H54 (cell line): ENCODE results near the gene SCLT1.
A peak's percentile ranks its signal among the peaks of the same experiment; 100 is the strongest.
"Not testable (repeated sequence)": the region's sequence is repeated elsewhere in the genome, so short reads cannot be mapped to it uniquely, and the experiment has no call there.

ENCODE experiments used
- DNase-seq: peaks from one replicate; pipeline ENCODE4 v3.0.0; 2011; ENCODE audit warnings: low spot score, mixed read lengths; ENCODE audit not compliant: insufficient read length
- FAIRE-seq: peaks from 3 replicates; lab custom pipeline; 2011; peaks lifted over from hg19 to GRCh38; lab: Jason Lieb, UNC
- POLR2A ChIP-seq: IDR thresholded peaks from 2 replicates; pipeline ENCODE4 v1.6.1; 2011; ENCODE audit warnings: low read depth, mild to moderate bottlenecking, low read length

SCLT1 gene

DNA sequence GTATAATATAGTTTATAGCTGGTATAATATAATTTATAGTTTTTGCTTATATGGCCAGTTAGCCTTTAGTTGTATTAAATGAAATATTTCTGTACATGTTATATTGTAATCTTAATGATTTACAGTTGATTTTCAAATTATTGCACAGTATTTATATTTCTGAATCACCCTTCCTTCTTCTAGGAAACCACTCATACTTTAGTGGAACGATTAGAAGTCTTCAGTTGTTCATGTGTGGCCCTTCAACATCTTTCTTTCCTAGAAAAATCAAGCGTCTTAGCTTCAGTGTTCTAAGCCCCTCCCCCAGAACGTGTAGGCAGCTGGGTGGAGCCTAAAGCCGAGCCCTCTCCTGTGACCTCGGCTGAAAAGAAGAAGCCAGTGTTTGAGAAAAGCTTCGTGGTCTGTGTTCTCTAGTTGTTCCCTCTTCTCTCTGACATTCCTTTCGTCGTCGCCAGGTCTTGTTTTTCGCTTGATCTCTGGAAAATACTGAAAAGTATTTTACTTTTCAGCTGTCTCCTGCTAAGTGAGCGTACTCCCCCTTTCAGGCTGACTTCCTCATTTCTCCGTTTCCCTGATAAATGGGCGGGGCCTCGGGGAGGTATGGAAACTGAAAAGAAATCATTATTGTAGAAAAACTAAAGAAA lies 2.6 kb upstream of the SCLT1 start, which contains the start of gene C4orf33:
Gene C4orf33, plus strand, starts transcription at position 342 of the 644 bp plus-strand sequence. CDS start 6,459 bp downstream, outside the sequence.
- TF ChIP-seq POLR2A = peak; percentile 41; the same call in 1 of the 2 replicates
- peak; percentile 27 for DNase-seq
- no peak for FAIRE-seq

GRCh38 chr4:129094347-129094746 lies 1.0 kb upstream of the SCLT1 start:
- DNase-seq (no peak), FAIRE-seq (no peak)
- no peak for TF ChIP-seq POLR2A

GRCh38 chr4:129092631-129093190 lies 628 bp downstream of the SCLT1 start:
- FAIRE-seq (peak; percentile 20), DNase-seq (no peak)
- TF ChIP-seq POLR2A = no peak

DNA sequence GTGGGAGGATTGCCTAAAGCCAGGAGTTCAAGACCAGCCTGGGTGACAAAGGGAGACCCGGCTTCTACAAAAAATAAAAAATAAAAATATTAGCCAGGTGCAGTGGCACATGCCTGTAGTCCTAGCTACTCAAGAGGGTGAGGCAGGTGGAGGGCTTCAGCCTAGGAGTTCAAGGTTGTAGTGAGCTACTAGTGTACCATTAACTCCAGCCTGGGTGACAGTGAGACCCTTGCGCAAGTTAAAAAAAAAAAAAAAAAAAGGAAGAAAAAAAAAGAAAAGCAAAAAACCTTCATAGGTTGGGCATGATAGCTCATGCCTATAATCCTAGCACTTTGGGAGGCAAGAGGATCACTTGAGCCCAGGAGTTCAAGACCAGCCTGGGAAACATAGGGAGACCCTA lies 5.8 kb downstream of the SCLT1 start:
- no peak for DNase-seq
- FAIRE-seq = no peak
- no peak for TF ChIP-seq POLR2A

GRCh38 chr4:129085472-129085871 lies 7.9 kb downstream of the SCLT1 start:
- no peak for TF ChIP-seq POLR2A
- no peak for DNase-seq
- no peak for FAIRE-seq

DNA sequence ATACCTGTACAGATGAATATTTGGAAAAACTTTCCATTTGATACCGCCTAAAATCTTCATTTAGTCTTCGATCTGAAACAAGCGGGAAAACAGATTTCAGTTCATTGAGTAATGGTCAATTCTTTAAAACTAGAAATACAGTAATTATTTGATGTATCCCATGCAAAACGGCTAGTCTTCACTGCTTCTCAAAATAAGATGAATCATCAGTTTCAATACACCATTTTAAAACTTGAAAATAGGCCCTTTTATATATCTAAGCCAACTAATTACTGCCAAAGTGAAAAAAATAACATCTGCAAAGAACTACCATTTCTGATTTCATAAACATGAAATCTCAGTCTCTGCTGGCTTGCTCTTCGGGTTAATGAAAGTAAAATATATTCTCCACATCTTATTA lies 11.0 kb downstream of the SCLT1 start:
- no peak for TF ChIP-seq POLR2A
- FAIRE-seq (no peak), DNase-seq (no peak)

- DNase-seq (no peak), FAIRE-seq (no peak)
- TF ChIP-seq POLR2A = no peak
These were observed 13.2 kb downstream of the SCLT1 start for GRCh38 chr4:129080129-129080528.

DNA sequence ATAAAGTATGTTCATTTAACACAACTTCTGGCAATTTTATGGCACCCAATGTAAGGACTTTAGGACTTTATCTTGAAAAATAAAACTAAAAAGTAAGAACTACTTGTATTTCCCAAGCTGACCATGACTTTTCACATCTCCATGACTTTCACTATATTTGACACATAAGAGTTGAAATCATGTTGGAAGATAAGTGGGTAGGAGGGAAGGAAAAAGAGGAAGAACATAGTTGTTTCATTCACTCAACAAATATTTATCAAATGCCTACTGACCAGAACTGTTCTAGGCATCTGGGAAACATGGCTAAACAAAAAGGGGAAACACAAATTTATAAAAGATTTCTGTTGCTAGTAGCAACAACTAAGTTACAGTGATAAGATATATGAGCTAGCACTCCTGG lies 16.0 kb downstream of the SCLT1 start:
- FAIRE-seq = no peak

GRCh38 chr4:129069537-129069936 lies 23.8 kb downstream of the SCLT1 start:
- not testable (repeated sequence) for FAIRE-seq, DNase-seq

More for the DNA sequence above, 16.0 kb downstream of the SCLT1 start:
- no peak for DNase-seq
- TF ChIP-seq POLR2A = no peak

- TF ChIP-seq POLR2A = no peak
- DNase-seq = no peak
- no peak for FAIRE-seq
These were observed 28.6 kb downstream of the SCLT1 start for GRCh38 chr4:129064717-129065116.

DNA sequence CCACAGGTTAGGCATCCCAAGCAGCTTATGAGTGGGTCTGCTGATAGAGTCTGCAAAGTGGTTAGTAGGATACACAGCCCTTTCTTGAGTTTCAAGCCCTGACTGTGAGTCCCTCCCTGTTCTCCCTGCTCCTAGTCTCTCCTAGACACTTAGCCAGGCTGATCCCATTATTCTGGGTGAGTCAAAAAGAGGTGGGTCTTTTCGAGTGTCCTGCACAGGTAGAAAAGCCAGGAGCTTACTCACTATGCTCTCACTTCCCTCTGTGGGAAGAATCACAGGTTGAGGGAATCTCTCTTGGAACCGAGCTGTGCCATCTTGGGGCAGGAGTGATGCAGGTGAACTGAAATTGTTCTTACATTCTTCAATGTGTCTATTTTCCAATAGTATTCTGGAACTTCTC lies 29.7 kb downstream of the SCLT1 start:
- no peak for FAIRE-seq
- TF ChIP-seq POLR2A = no peak
- no peak for DNase-seq

GRCh38 chr4:129062580-129062979 lies 30.8 kb downstream of the SCLT1 start:
- DNase-seq (no peak), FAIRE-seq (no peak)
- TF ChIP-seq POLR2A = no peak

DNA sequence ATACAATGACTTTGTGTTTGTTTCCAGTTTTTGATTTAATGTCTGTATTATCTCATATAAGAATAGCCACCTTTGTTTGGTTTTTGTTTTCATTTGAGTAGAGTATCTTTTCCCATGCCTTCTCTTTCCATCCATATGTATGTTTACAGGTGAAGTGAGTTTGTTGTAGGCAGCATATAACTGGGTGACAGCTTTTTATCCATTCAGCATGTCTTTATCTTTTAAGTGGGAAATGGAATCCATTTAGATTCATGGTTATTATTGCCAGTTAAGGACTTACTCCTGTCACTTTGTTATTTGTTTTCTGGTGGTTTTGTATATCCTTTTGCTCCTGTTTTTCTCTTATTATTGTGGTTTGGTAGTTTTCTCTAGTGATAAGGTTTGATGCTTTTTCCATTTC lies 34.3 kb downstream of the SCLT1 start:
- DNase-seq (no peak), FAIRE-seq (no peak)
- TF ChIP-seq POLR2A = no peak

DNA sequence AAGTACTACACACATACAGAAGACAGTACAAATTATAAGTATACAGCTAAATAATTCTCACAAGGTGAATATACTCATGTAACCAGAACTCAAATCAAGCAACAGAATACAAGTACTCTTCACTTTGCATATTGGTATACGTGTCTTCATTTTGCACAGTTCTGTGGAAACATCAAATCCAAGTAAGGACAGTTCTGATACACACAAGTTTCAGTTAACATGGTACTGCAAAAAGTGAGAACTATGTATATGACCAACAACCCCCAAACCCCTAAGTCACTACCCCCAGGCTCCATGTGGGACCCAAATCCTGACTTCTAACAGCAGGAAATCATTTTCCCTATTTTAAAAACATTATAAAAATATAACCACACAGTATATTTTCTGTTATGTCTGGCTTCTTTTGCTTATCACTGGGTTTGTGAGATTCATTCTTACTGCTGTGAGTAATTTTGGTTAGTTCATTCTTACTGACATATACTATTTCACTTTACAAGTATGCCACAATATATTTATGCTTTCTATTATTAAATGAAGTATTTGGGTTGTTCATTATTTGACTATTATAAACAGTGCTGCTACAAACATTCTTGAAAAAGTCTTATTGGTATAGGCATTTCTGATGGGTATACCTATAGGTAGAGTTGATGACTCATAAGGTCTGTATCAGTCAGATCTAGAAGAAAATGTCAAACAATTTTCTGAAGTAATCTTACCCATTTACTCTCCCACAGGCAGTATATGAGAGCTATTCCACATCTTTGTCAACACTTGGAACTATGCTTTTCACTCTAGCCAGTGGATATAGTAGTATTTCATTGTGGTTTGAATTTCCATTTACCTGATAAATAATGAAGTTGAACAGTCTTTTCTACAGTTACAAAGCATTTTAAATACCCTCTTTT lies 47.0 kb downstream of the SCLT1 start:
- DNase-seq (no peak), FAIRE-seq (no peak)
- no peak for TF ChIP-seq POLR2A
